Liver (tissue), 3 donors: ENCODE results near the gene PDK2.

Source experiments
- ATF3 ChIP-seq: IDR thresholded peaks from 2 replicates; pipeline ENCODE4 v1.6.1; 2016; ENCODE audit warnings: antibody characterized with exemption
- CTCF ChIP-seq: fragments of 150-350 bp; IDR thresholded peaks from 2 replicates; pipeline ENCODE4 v1.5.1; 2017; ENCODE audit warnings: improper control_type of control experiment, low read depth, low read length; ENCODE audit not compliant: missing input control
- FOXA2 ChIP-seq: IDR thresholded peaks from 2 replicates; pipeline ENCODE4 v1.6.1; 2016; ENCODE audit warnings: antibody characterized with exemption
- JUND ChIP-seq, 2 donors: IDR thresholded peaks; 2 replicates each; pipeline ENCODE4 v1.6.1; 2016; ENCODE audit warnings: antibody characterized with exemption in 2 of 2
- MAX ChIP-seq: IDR thresholded peaks from 2 replicates; pipeline ENCODE4 v1.6.1; 2016; ENCODE audit warnings: antibody characterized with exemption
- REST ChIP-seq: IDR thresholded peaks from 2 replicates; pipeline ENCODE4 v1.6.1; 2016; ENCODE audit warnings: antibody characterized with exemption, mild to moderate bottlenecking
- TAF1 ChIP-seq: conservative IDR thresholded peaks from 2 replicates; pipeline ENCODE4 v1.6.1; 2016; ENCODE audit warnings: antibody characterized with exemption, mild to moderate bottlenecking
- ZBTB33 ChIP-seq: IDR thresholded peaks from 2 replicates; pipeline ENCODE4 v1.6.1; 2016; ENCODE audit warnings: antibody characterized with exemption
- donor health status: healthy.
- donor health status: healthy.

- TF ChIP-seq CTCF: no peak
- no peak for TF ChIP-seq ZBTB33
- no peak for TF ChIP-seq REST
- no peak for TF ChIP-seq JUND (IDR thresholded peaks at IDR 0.05)
- no peak for TF ChIP-seq TAF1
- TF ChIP-seq ATF3: no peak
- no peak for TF ChIP-seq FOXA2
- no peak for TF ChIP-seq MAX
These were observed 20.9 kb upstream of the PDK2 start for GRCh38 chr17:50074227-50074626.
